ENCODE measurements around the gene LZTS3.
"Not testable (repeated sequence)": the region's sequence is repeated elsewhere in the genome, so short reads cannot be mapped to it uniquely, and the experiment has no call there.

Gene LZTS3

DNA sequence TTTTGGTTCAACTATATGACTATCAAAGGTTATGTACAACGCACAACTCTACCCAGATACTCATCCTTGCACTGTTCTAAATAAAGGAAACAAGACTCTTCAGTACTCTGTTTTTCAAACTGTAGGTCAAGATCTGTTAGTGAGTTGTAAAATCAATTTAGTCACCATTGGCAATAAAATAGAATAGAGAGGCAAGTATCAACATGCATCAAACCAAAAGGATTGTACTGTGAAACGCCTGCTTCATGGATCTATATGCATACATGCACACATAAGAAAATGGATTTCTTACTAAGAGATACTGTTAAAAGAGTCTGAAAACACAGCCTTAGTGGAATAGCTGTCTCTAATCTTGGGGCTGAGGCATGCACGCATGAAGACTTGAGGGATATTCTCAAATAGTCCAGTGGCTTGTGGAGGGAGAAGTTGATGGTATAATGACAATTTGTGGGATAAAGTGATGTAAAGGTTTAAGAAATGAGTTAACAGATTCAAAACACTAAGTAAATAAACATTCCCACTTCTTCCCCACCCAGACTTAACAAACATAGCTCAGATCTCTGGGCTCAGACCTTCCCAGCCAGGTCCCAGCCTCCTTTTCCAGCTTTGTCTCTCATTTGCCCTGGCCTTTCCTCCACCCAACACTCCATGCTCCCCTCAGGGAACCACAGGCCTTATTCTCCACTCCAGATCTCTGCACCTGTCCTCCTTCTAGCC, 10.7 kb upstream of the LZTS3 start:
- DNase-seq (ENCODE audit: low read depth in 1 of 2, low spot score in 1 of 2) = no peak
- in situ Hi-C loops (cut with HindIII; ENCODE audit: low pct_unique_long_range_greater_than_20kb, low sequenced_read_pairs) = no loop called here
- TF ChIP-seq JUND (IDR thresholded peaks at IDR 0.05; ENCODE audit: low read depth) = no peak

DNA sequence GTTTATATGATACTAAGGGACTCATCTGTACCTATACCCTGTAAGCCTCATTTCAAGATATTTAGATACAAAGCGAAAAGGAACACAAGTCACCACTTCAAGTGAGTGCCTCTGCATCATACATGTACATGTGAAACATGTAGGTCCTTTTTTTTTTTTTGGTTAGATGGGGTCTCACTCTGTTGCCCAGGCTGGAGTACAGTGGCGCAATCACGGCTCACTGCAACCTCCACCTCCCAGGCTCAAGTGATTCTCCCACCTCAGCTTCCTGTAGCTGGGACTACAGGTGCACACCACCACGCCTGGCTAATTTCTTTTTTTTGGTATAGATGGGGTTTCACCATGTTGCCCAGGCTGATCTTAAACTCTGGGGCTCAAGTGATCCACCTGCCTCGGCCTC, 9.1 kb upstream of the LZTS3 start:
- in situ Hi-C loops (cut with HindIII; ENCODE audit: low pct_unique_long_range_greater_than_20kb, low sequenced_read_pairs); DNase-seq (ENCODE audit: low read depth in 1 of 2, low spot score in 1 of 2): not testable (repeated sequence)

DNA sequence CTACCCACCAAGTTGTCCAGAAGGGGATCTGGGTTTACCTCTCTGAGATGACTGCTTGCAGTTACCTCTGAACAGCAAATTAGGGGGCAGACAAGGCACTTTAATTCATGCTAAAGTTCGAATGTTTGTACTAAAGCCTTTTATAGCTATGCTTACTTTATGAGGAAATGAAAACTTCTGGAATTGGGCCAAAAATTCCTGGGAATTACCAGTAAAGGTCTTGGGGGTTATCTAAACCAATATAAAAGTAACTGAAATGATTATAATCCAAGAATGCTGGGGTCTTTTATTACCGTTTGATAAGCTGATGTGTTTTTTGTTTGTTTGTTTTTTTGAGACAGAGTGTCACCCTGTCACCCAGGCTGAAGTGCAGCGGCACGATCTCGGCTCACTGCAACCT, 7.9 kb upstream of the LZTS3 start:
- in situ Hi-C loops (cut with HindIII; ENCODE audit: low pct_unique_long_range_greater_than_20kb, low sequenced_read_pairs) = no loop called here
- TF ChIP-seq JUND (IDR thresholded peaks at IDR 0.05; ENCODE audit: low read depth) = no peak
- no peak for DNase-seq (ENCODE audit: low read depth in 1 of 2, low spot score in 1 of 2)

DNA sequence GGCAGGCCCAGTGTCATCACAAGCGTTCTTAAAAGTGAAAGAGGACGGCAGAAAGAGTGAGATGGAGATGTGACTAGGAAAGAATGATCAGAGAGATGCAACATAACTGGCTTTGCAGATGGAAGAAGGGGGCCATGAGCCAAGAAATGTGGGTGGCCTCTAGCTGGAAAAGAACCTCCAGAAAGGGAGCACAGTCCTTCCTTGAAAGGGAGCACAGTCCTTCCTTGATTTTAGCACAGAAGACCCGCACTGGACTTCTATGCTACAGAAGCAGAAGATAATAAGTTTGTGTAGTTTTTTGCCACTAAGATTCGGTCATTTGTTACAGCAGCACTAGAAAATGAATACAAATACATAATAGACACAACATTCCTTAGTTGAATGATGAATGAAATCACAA, 7.0 kb upstream of the LZTS3 start:
- in situ Hi-C loops (cut with HindIII; ENCODE audit: low pct_unique_long_range_greater_than_20kb, low sequenced_read_pairs) = no loop called here
- TF ChIP-seq JUND (IDR thresholded peaks at IDR 0.05; ENCODE audit: low read depth) = no peak
- no peak for DNase-seq (ENCODE audit: low read depth in 1 of 2, low spot score in 1 of 2)

DNA sequence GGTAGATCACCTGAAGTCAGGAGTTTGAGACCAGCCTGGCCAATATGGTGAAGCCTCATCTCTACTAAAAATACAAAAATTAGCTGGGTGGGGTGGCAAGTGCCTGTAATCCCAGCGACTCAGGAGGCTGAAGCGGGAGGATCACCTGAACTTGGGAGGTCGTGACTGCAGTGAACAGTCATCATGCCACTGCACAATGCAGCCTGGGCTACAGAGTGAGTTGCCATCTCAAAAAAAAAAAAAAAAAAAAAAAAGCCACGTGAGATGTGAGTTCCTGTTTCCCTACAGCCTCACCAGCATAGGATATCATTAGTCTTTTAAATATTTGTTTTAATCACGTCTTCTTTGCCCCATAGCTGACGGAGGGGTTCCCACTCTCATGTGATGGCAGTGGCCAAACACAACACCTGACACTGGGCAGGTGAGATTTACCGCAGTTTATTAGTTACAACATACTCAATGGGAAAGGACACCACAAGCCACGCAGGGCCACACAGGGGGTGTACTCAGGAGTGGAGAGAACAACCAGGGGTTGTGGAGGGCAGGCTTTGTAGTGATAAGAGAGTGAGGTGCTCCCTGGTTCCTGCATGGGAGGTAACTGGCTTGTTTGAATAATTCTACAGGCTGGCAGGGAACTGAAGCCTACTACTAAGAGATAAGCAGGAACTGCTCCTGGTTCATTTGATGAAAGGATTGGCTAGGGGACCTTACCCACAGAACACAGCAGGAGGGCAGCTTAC, 4.6 kb upstream of the LZTS3 start:
- TF ChIP-seq JUND (IDR thresholded peaks at IDR 0.05; ENCODE audit: low read depth) = no peak
- no peak for DNase-seq (ENCODE audit: low read depth in 1 of 2, low spot score in 1 of 2)
- in situ Hi-C loops (cut with HindIII; ENCODE audit: low pct_unique_long_range_greater_than_20kb, low sequenced_read_pairs) = no loop called here

DNA sequence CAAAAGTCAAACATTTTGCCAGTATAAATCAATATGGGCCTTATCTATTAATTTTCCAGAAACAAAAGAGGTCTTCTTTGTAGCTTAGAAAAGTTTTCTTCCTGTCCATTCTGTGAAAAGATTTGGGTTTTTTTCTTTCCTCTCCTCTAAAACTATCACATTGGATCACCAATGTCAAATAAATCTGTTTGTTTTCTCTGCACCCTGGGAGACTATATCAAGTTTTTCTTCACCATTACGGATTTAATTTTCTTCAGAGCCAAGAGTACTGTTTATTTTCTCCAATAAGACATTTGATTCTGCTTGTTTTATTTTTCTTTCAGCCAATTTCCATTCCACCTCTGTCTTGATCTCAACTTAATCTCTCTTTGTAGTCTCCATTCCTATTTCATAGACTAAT, 1.9 kb upstream of the LZTS3 start:
- in situ Hi-C loops (cut with HindIII; ENCODE audit: low pct_unique_long_range_greater_than_20kb, low sequenced_read_pairs) = no loop called here
- no peak for TF ChIP-seq JUND (IDR thresholded peaks at IDR 0.05; ENCODE audit: low read depth)
- no peak for DNase-seq (ENCODE audit: low read depth in 1 of 2, low spot score in 1 of 2)

DNA sequence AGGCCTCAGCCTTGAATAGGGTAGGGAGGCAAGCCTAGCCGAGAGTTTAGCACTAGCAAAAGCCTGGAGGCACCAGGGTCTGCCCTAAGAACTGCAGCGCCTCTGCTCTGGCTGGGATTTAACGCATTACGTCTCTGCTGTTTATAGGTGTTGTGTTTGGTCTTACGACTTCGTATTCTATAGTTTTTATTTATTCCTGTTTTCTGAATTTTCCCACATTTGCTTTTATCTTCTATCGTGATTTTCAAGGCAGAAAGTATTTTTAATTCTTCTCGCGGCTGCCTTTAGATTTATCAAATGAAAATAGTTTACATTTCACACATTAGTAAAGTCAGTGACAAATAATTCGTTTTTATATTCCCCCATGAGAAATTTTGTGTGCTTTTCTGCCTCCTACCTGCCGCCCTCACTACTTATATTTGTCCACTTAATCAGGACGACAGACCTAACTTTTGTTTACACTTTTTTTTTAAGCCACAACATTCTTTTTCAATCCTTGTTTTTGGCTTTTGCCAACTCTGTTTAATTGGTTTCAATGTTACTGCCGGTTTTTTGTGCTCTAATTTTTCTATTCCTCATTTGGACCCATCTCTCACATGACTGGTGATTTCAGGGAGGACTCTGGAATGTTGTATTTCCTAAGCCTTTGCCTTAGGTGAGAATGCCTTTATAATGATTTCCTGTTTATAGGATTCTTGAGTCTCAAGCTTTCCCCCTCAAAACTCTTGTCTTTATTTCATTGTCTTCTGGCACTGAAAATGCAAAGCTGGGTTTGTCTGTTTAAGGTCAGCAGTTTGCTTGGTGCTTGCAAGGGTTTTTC, 1.3 kb upstream of the LZTS3 start:
- TF ChIP-seq JUND (IDR thresholded peaks at IDR 0.05; ENCODE audit: low read depth) = 0 out of 2 replicates have a peak, but pooled peaks have one; percentile 27
- in situ Hi-C loops (cut with HindIII; ENCODE audit: low pct_unique_long_range_greater_than_20kb, low sequenced_read_pairs) = no loop called here
- no peak for DNase-seq (ENCODE audit: low read depth in 1 of 2, low spot score in 1 of 2)

DNA sequence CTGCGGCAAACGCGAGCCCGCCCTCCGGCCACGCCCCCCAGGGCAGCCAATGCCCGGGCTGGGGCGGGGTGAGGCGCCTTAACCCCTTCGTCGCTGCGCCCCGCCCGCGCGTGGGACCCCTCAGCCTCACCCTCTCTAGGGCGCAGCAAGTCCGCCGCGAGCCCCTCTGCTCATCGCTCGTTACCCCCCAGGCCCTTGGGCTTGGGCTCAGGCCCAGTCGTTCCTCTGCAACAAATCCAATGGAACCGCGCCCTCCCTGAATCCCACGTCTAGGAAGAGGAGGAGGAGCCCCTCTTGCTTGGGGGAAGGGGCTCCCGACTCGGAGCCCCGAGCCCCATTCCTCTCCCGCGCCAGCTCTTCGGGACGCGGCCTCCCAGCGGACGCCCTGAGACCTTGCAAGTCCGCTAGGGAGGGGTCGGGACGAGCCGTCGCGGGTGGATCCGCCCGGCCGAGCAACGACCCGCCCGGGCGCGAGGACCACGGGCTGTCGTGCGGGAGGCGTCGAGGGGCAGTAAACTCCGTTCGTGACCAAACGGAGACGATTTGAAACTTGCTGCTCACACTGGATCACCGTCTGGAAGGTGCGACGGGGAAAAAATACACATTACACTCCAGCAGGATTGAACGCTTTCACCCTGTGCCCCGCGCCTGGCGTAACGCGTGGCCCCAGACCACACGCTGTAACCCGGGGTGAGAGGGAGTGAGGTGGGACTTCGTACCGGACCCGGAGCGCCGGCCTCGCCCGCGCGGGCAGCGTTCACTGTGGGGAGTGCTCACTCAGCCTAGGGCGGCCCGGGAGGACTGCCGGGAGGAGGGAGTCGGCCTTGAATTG, 477 bp upstream of the LZTS3 start:
- in situ Hi-C loops (cut with HindIII; ENCODE audit: low pct_unique_long_range_greater_than_20kb, low sequenced_read_pairs) = no loop called here
- peak; percentile 89 to 93 for DNase-seq (ENCODE audit: low read depth in 1 of 2, low spot score in 1 of 2)
- TF ChIP-seq JUND (IDR thresholded peaks at IDR 0.05; ENCODE audit: low read depth) = no peak

DNA sequence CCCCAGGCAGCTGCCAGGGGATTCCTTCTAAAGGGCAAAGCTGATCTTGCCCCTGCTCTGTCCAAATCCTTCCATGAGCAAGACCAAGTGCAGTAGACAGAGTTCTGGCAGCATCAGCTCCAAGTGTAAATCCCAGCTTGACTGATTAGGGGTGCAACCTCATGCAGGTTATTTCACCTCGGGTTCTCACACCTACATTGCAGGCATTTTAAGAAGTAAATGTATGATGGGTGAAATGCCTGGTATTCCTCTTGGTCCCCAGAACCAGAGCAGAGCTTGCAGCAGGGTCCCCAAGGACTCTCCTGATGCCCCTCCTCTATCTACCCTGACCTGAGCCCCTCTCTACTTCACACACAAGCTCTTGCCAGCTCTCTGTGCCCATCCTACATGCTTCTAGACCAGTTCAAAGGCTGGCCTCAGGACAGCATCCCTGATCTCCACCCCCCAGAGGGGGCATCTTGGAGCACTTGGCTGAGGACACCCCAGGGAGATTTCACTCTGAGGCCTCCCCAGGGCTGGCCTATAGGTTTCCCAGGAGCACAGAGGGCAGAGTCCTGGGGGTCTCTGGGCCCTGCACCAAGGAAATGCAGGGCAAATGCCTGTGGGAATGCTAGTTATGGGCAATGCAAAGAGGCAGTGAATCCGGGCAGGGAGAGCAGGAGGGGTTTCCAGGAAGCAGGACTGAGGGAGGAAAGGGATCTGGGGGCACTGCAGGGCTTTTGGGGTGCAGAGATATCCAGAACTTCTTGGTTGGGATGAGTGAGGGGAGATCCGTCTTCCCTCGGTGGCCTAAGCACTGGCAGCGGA, 1.0 kb downstream of the LZTS3 start:
- TF ChIP-seq JUND (IDR thresholded peaks at IDR 0.05; ENCODE audit: low read depth) = no peak
- DNase-seq (ENCODE audit: low read depth in 1 of 2, low spot score in 1 of 2) = no peak
- in situ Hi-C loops (cut with HindIII; ENCODE audit: low pct_unique_long_range_greater_than_20kb, low sequenced_read_pairs) = no loop called here

DNA sequence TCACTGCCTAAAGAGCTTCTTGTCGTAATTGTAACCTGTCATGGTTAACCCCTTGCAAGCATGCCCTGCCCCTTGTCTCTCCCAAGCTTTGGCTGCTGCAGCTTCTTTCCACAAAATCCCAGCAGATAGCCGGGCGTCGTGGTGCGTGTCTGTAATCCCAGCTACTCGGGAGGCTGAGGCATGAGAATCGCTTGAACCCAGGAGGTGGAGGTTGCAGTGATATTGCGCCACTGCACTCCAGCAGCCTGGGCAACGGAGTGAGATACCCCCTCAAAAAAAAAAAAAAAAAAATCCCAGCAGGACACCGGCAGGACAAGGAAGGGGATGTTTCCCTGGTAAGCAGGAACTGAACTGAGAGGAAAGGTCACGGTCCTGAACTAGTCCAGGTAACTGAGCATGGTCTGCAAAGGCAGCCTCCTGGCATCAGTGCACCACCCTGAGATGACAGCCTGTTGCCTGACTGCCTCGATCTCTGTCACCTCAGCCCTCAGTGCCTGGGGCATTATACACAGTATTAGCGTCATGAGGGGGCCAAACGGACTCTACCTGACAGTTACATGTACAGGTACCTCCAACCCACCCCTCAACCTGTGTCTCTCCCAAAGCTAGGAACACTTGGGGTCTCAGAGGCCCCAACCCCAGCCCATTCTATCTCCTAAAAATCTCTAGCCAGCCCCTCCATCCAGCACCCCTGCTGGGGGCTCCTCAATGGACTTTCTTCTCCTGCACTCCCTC, 1.8 kb downstream of the LZTS3 start:
- in situ Hi-C loops (cut with HindIII; ENCODE audit: low pct_unique_long_range_greater_than_20kb, low sequenced_read_pairs) = no loop called here
- DNase-seq (ENCODE audit: low read depth in 1 of 2, low spot score in 1 of 2) = no peak
- TF ChIP-seq JUND (IDR thresholded peaks at IDR 0.05; ENCODE audit: low read depth) = no peak

Measured in T47D (cell line).